Fibroblast of skin of right quadriceps (primary cell): ENCODE measurements around the gene FHIP2A.
"Not testable (repeated sequence)": the region's sequence is repeated elsewhere in the genome, so short reads cannot be mapped to it uniquely, and the experiment has no call there.

Experiments
- DNase-seq: peaks from one replicate; pipeline ENCODE4 v3.0.0-alpha.2; 2013

FHIP2A gene

GRCh38 chr10:114816308-114816707 lies 5.3 kb upstream of the FHIP2A start:
- DNase-seq, result no peak

- no peak for DNase-seq
These were observed 2.3 kb upstream of the FHIP2A start for GRCh38 chr10:114819322-114819721.

- DNase-seq, result peak; percentile 47
These were observed 399 bp downstream of the FHIP2A start for GRCh38 chr10:114821915-114822443.

GRCh38 chr10:114822444-114823076 lies 980 bp downstream of the FHIP2A start:
- peak; percentile 40 for DNase-seq

GRCh38 chr10:114823077-114823463 lies 1.5 kb downstream of the FHIP2A start:
- peak; percentile 10 for DNase-seq

GRCh38 chr10:114824391-114824790 lies 2.8 kb downstream of the FHIP2A start:
- DNase-seq, result peak; percentile 23

GRCh38 chr10:114825513-114826253 lies 4.1 kb downstream of the FHIP2A start:
- DNase-seq, result peak; percentile 86

GRCh38 chr10:114829160-114829909 lies 7.8 kb downstream of the FHIP2A start:
- no peak for DNase-seq

- DNase-seq, result no peak
These were observed 9.7 kb downstream of the FHIP2A start for GRCh38 chr10:114831186-114831867.

GRCh38 chr10:114837690-114838089 lies 16.1 kb downstream of the FHIP2A start:
- DNase-seq, result no peak

GRCh38 chr10:114839901-114840300 lies 18.3 kb downstream of the FHIP2A start:
- DNase-seq, result no peak

GRCh38 chr10:114845978-114846693 lies 24.6 kb downstream of the FHIP2A start:
- no peak for DNase-seq

- not testable (repeated sequence) for DNase-seq
These were observed 25.9 kb downstream of the FHIP2A start for GRCh38 chr10:114847517-114847916.

- no peak for DNase-seq
These were observed 28.1 kb downstream of the FHIP2A start for GRCh38 chr10:114849674-114850073.

- no peak for DNase-seq
These were observed 28.5 kb downstream of the FHIP2A start for GRCh38 chr10:114850126-114850525.

- no peak for DNase-seq
These were observed 29.8 kb downstream of the FHIP2A start for GRCh38 chr10:114851336-114851735.

- no peak for DNase-seq
These were observed 30.6 kb downstream of the FHIP2A start for GRCh38 chr10:114852197-114852596.

GRCh38 chr10:114854906-114855305 lies 33.3 kb downstream of the FHIP2A start:
- DNase-seq, result no peak

- DNase-seq, result peak; percentile 29
These were observed 34.4 kb downstream of the FHIP2A start for GRCh38 chr10:114855776-114856543.

GRCh38 chr10:114856544-114857287 lies 35.1 kb downstream of the FHIP2A start:
- peak; percentile 89 for DNase-seq

GRCh38 chr10:114857288-114857565 lies 35.6 kb downstream of the FHIP2A start:
- not testable (repeated sequence) for DNase-seq
